Prostate gland (tissue), 2 donors: ENCODE data around the gene CXCR2.

Experiments
- POLR2A ChIP-seq: fragments of 450-650 bp; IDR thresholded peaks from one replicate; pipeline ENCODE4 v1.6.1; 2016; ENCODE audit warnings: antibody characterized with exemption, mild to moderate bottlenecking
- POLR2AphosphoS5 ChIP-seq: sonication (generic); formaldehyde crosslinking; IDR thresholded peaks from one replicate; pipeline ENCODE4 v1.6.1; 2017; ENCODE audit warnings: antibody characterized with exemption
- TF ChIP-seq, protein P1 (sequence below), 4 experiments: fragments of 200-600 bp in 2 of 4; fragments of 450-650 bp in 2 of 4; sonication (generic) in 2 of 4; IDR thresholded peaks; 1 replicate in 3 of 4; 2 replicates in 1 of 4; pipeline ENCODE4 v1.5.1; 2016 to 2019; ENCODE audit warnings: antibody characterized with exemption in 4 of 4, mild to moderate bottlenecking in 2 of 4, moderate library complexity in 2 of 4

DNA sequence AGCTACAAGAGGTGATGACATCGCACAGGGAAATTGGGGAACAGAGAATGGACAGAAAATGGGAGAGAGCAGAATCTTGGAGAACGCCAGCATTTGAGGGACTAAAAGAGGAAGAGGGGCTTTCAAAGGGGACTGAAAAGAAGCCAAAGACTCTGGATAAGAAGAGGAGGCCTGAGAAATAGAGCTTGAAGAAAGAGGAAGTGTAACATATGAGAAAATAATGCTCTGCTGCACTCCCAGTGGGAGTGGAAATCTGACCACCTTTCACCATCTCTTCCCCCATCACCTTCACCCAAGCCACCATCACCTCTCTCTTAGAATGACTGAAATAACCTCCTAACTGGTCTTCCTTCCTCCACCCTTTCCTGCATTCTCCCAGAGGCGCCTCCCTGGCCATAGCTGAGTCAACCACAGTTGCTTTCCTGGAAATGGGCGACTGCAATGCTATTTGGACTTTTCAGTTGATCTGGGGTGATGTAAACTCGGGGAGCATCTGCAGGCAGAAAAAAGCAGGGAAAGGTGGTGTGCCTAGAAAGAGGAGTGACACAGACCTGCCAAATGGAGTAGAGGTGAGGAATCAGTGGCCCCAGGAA lies 24.1 kb downstream of the CXCR2 start:
- TF ChIP-seq POLR2A = no peak
- TF ChIP-seq, protein P1, sequence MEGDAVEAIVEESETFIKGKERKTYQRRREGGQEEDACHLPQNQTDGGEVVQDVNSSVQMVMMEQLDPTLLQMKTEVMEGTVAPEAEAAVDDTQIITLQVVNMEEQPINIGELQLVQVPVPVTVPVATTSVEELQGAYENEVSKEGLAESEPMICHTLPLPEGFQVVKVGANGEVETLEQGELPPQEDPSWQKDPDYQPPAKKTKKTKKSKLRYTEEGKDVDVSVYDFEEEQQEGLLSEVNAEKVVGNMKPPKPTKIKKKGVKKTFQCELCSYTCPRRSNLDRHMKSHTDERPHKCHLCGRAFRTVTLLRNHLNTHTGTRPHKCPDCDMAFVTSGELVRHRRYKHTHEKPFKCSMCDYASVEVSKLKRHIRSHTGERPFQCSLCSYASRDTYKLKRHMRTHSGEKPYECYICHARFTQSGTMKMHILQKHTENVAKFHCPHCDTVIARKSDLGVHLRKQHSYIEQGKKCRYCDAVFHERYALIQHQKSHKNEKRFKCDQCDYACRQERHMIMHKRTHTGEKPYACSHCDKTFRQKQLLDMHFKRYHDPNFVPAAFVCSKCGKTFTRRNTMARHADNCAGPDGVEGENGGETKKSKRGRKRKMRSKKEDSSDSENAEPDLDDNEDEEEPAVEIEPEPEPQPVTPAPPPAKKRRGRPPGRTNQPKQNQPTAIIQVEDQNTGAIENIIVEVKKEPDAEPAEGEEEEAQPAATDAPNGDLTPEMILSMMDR (IDR thresholded peaks at IDR 0.05) = no peak
- TF ChIP-seq POLR2AphosphoS5 = no peak
